Measurements from ENCODE around the gene MICAL2.

MICAL2 gene

GRCh38 chr11:12196308-12196707 is 85.9 kb downstream of the MICAL2 start:
- DNase-seq = no peak

- no peak for DNase-seq
These were observed 86.5 kb downstream of the MICAL2 start for GRCh38 chr11:12196872-12197271.

- DNase-seq = no peak
These were observed 88.1 kb downstream of the MICAL2 start for GRCh38 chr11:12198251-12199222.

- DNase-seq = no peak
These were observed 89.0 kb downstream of the MICAL2 start for GRCh38 chr11:12199231-12199948.

- no peak for DNase-seq
These were observed 90.0 kb downstream of the MICAL2 start for GRCh38 chr11:12200279-12200990.

- DNase-seq = no peak
These were observed 90.9 kb downstream of the MICAL2 start for GRCh38 chr11:12200991-12201985.

GRCh38 chr11:12202661-12203310 is 92.4 kb downstream of the MICAL2 start:
- DNase-seq = no peak

GRCh38 chr11:12204506-12204905 is 94.1 kb downstream of the MICAL2 start:
- DNase-seq = no peak

GRCh38 chr11:12205330-12205729 is 94.9 kb downstream of the MICAL2 start:
- DNase-seq = no peak

GRCh38 chr11:12206529-12206928 is 96.1 kb downstream of the MICAL2 start:
- DNase-seq = no peak

GRCh38 chr11:12207384-12208150 is 97.2 kb downstream of the MICAL2 start:
- no peak for DNase-seq

GRCh38 chr11:12209096-12209495 is 98.7 kb downstream of the MICAL2 start:
- no peak for DNase-seq

- no peak for DNase-seq
These were observed 99.8 kb downstream of the MICAL2 start for GRCh38 chr11:12210200-12210599.

- no peak for DNase-seq
These were observed 101.1 kb downstream of the MICAL2 start for GRCh38 chr11:12211331-12212065.

GRCh38 chr11:12212174-12212820 is 101.9 kb downstream of the MICAL2 start:
- no peak for DNase-seq

GRCh38 chr11:12212821-12213185 is 102.4 kb downstream of the MICAL2 start:
- DNase-seq = no peak

- no peak for DNase-seq
These were observed 103.5 kb downstream of the MICAL2 start for GRCh38 chr11:12213883-12214282.

- DNase-seq = no peak
These were observed 104.4 kb downstream of the MICAL2 start for GRCh38 chr11:12214751-12215150.

- DNase-seq = no peak
These were observed 104.8 kb downstream of the MICAL2 start for GRCh38 chr11:12215181-12215593.
